HL-60 (cell line): ENCODE measurements around the gene C16orf95.

Source experiments
- DNase-seq, 2 experiments: peaks; one replicate each; pipeline ENCODE4 v3.0.0-alpha.2; 2010 to 2020; ENCODE audit warnings: low read depth in 1 of 2, low spot score in 1 of 2
- H3K27ac ChIP-seq: fragments of 250-450 bp; sonication (Bioruptor Pico); replicated peaks from 2 replicates; pipeline ENCODE4 v1.5.1; 2020; ENCODE audit warnings: mild to moderate bottlenecking, moderate library complexity
- H3K27me3 ChIP-seq: fragments of 250-450 bp; sonication (Bioruptor Pico); 2 replicates; pipeline ENCODE4 v1.5.1; 2021; ENCODE audit warnings: mild to moderate bottlenecking, moderate library complexity; ENCODE audit not compliant: insufficient read depth, poor library complexity, severe bottlenecking
- H3K4me3 ChIP-seq: replicated peaks from 2 replicates; pipeline ENCODE4 v1.5.1; 2011; ENCODE audit warnings: mild to moderate bottlenecking, control low read depth, low read length; ENCODE audit not compliant: insufficient read depth
- GABPA ChIP-seq: IDR thresholded peaks from 2 replicates; pipeline ENCODE4 v1.6.1; 2012; ENCODE audit warnings: low read depth
- POLR2AphosphoS5 ChIP-seq: IDR thresholded peaks from 2 replicates; pipeline ENCODE4 v1.6.1; 2012; ENCODE audit warnings: low read depth
- SPI1 ChIP-seq: IDR thresholded peaks from 2 replicates; pipeline ENCODE4 v1.6.1; 2012; ENCODE audit warnings: low read depth, mild to moderate bottlenecking, borderline replicate concordance
- TF ChIP-seq, protein P1 (sequence below): IDR thresholded peaks from one replicate; pipeline ENCODE4 v1.5.1; 2011; ENCODE audit warnings: low read length, control low read depth, inconsistent platforms; ENCODE audit not compliant: insufficient read depth
- TF ChIP-seq, protein P2 (sequence below): IDR thresholded peaks from 2 replicates; pipeline ENCODE4 v1.6.1; 2012; ENCODE audit warnings: low read depth; ENCODE audit not compliant: insufficient replicate concordance

C16orf95 gene

DNA sequence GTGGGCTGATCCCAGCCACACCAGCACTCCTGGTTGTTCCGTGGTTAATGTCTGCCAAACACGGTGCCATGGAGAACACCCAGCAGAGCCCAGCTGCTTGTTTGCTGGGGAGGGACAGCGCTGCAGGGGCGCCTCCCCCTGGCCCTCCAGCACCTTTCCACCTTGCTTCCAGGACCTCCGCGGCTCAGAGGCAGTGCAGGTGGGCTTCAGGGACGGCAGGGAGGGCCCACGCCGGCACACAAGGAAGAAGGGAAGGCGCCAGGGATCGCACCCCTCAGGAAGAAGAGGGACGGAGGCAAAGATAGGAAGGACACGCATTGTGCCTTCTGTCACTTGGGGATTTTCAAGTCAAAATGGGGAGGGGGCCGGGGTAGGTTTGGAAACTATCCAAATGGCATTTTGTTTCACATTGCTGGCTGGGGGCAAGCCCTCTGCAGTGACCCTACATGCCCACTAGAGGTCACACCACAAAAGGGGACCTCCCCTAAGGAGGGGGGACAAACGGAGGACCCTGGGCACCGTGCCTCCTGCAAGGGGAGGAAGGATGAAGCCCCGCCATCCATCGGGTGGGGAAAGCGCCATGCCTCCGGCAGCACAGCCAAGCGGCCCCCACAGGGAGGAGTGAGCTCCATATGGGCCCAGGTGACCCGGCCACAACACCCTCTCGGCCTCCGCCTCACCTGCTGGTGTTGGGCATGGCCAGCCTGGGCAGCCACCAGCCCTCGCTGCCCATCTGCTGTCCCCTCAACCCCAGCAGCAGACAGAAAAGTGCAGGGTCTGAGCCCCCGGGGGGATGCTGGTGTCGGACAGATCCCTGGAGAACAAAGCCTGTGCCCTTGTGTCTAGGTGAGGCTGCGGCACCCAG is 7.5 kb upstream of the C16orf95 start:
- DNase-seq, result peak in 1 of 2 experiments; percentile 9
- Histone ChIP-seq H3K27me3 (no peaks in the 10 kb centered on the region), H3K4me3 (no peak overlapping the region), H3K27ac (no peak overlapping the region)
- no peak for TF ChIP-seq POLR2AphosphoS5
- TF ChIP-seq, protein P1, sequence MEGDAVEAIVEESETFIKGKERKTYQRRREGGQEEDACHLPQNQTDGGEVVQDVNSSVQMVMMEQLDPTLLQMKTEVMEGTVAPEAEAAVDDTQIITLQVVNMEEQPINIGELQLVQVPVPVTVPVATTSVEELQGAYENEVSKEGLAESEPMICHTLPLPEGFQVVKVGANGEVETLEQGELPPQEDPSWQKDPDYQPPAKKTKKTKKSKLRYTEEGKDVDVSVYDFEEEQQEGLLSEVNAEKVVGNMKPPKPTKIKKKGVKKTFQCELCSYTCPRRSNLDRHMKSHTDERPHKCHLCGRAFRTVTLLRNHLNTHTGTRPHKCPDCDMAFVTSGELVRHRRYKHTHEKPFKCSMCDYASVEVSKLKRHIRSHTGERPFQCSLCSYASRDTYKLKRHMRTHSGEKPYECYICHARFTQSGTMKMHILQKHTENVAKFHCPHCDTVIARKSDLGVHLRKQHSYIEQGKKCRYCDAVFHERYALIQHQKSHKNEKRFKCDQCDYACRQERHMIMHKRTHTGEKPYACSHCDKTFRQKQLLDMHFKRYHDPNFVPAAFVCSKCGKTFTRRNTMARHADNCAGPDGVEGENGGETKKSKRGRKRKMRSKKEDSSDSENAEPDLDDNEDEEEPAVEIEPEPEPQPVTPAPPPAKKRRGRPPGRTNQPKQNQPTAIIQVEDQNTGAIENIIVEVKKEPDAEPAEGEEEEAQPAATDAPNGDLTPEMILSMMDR, result peak; percentile 52
- TF ChIP-seq GABPA, result no peak
- TF ChIP-seq, protein P2, sequence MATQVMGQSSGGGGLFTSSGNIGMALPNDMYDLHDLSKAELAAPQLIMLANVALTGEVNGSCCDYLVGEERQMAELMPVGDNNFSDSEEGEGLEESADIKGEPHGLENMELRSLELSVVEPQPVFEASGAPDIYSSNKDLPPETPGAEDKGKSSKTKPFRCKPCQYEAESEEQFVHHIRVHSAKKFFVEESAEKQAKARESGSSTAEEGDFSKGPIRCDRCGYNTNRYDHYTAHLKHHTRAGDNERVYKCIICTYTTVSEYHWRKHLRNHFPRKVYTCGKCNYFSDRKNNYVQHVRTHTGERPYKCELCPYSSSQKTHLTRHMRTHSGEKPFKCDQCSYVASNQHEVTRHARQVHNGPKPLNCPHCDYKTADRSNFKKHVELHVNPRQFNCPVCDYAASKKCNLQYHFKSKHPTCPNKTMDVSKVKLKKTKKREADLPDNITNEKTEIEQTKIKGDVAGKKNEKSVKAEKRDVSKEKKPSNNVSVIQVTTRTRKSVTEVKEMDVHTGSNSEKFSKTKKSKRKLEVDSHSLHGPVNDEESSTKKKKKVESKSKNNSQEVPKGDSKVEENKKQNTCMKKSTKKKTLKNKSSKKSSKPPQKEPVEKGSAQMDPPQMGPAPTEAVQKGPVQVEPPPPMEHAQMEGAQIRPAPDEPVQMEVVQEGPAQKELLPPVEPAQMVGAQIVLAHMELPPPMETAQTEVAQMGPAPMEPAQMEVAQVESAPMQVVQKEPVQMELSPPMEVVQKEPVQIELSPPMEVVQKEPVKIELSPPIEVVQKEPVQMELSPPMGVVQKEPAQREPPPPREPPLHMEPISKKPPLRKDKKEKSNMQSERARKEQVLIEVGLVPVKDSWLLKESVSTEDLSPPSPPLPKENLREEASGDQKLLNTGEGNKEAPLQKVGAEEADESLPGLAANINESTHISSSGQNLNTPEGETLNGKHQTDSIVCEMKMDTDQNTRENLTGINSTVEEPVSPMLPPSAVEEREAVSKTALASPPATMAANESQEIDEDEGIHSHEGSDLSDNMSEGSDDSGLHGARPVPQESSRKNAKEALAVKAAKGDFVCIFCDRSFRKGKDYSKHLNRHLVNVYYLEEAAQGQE, result no peak

DNA sequence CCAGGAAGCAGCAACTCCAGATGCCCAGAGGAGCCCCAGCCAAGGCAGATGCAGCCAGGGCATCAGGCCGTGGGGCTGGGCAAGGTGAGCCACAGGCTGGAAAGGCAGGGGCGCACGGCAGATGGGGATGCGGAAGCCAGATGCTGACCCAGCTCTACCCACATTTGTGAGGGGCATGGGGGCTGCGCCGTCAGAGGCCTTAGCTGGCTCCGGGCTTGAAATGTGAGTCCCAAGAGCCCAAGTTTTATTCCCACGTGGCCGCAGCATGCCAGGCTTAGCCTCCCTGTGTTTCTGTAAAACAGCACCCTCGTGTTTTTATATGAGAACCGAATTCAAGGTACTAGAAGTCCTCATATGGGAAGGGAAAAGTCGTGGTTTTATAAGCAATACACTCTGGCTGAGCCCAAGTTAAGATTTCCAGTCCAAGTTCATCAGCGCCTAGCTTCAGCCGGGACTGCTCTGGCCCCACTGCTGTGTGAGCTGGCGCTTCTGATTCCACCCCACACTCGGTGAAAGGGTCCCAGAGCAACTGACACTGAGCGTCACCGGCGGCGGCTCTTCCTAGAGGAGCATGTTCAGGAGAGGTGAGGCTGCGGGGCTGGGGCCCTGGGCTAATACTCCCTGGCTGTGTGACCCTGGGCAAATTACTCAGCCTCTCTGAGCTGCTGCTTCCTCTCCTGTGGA is 6.7 kb upstream of the C16orf95 start:
- H3K27ac ChIP-seq, result no peak overlapping the region
- TF ChIP-seq POLR2AphosphoS5 (no peak), GABPA (no peak), SPI1 (no peak)
- TF ChIP-seq, protein P2, result no peak
- no peak for DNase-seq
- H3K27me3 ChIP-seq, result no peaks in the 10 kb centered on the region
- H3K4me3 ChIP-seq, result no peak overlapping the region

DNA sequence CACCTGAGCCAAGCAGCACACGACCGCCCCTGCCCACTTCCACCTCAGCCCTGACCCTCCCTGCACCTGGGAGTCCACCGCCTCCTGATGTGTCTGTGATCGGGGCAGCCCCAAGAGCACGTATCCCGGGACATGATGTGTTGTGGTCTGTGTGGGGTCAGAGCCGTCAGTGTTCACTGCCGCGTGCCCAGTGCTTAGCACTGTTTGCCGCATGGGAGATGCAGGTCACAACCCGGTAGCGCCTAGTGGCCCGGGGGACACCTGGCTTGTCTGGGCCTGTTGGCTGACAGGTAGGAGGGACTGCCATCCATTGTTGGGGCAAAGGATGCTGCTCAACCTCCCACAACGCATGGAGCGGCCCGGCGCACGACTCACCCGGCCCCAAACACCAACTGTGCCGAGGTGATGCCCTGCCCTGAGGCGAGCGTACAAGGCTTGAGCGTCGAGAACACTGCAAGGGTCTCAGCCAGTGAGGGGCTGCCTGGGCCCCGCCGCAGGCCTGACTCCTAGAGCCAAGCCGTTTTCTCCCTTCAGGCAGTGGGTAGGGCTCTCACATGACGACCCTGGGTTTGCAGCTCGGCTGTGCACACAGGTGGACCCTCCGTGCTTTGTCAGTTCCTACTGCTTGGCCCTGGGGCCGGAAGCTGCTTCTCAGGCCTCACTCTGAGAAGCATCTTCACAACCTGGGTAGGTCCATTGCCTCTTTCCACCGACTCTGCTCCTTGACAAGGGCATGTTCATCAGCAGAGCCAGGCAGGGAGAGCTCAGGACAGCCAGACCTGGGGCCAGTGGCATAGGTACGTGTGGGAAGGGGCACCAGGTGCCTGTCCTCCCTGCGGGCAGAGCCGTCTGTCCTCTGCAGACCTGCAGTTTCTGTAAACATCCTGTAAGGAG is 5.9 kb upstream of the C16orf95 start:
- Histone ChIP-seq H3K27me3 (no peaks in the 10 kb centered on the region), H3K4me3 (no peak overlapping the region), H3K27ac (no peak overlapping the region)
- DNase-seq, result no peak
- TF ChIP-seq, protein P2, result no peak
- TF ChIP-seq, protein P1, result no peak
- TF ChIP-seq POLR2AphosphoS5 (no peak), SPI1 (no peak), GABPA (no peak)
